Measurements from ENCODE around the gene PRPS1L1.

The PRPS1L1 gene

DNA sequence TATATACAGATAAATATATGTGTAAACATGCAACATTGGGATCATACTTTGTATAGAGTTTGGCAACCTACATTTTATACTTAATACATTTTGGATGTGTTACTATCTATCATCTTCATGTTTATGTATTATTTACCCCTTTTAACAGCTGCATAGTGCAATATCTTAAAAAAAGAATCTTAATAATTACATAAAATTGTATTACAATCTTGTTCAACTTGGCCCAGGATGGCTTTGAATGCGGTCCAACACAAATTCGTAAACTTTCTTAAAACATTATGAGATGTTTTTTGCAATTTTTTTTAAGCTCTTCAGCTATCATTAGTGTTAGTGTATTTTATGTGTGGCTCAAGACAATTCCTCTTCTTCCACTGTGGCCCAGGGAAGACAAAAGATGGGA, 26.3 kb upstream of the PRPS1L1 start:
- Mint-ChIP-seq H3K27ac (no peak overlapping the region), H3K4me1 (no peaks in the 10 kb centered on the region), H3K9me3 (no peaks in the 10 kb centered on the region), H3K36me3 (ENCODE audit: low read depth) (no peaks in the 10 kb centered on the region), H3K27me3 (ENCODE audit: low read depth, poor library complexity) (peaks cover 3% of the 10 kb centered on the region), H3K4me3 (no peak overlapping the region)
- TF ChIP-seq CTCF (IDR thresholded peaks at IDR 0.05) = no peak
- no peak for DNase-seq

- no peak for DNase-seq
- no peaks in the 10 kb centered on the region for H3K4me1 Mint-ChIP-seq
- peaks cover 5% of the 10 kb centered on the region for H3K27me3 Mint-ChIP-seq (ENCODE audit: low read depth, poor library complexity)
- H3K4me3 Mint-ChIP-seq = no peak overlapping the region
- no peak for TF ChIP-seq CTCF (IDR thresholded peaks at IDR 0.05)
- no peak overlapping the region for H3K27ac Mint-ChIP-seq
- H3K9me3 Mint-ChIP-seq = no peaks in the 10 kb centered on the region
- no peaks in the 10 kb centered on the region for H3K36me3 Mint-ChIP-seq (ENCODE audit: low read depth)
Observed at GRCh38 chr7:18053177-18053928, 25.7 kb upstream of the PRPS1L1 start.

GRCh38 chr7:18049262-18049661, 21.6 kb upstream of the PRPS1L1 start:
- DNase-seq = no peak
- Mint-ChIP-seq H3K27ac (no peak overlapping the region), H3K4me1 (peaks cover 5% of the 10 kb centered on the region), H3K36me3 (ENCODE audit: low read depth) (no peaks in the 10 kb centered on the region), H3K27me3 (ENCODE audit: low read depth, poor library complexity) (peaks cover 3% of the 10 kb centered on the region), H3K4me3 (no peak overlapping the region), H3K9me3 (no peaks in the 10 kb centered on the region)
- TF ChIP-seq CTCF (IDR thresholded peaks at IDR 0.05) = no peak

- H3K4me3 Mint-ChIP-seq = no peak overlapping the region
- no peak for DNase-seq
- peaks cover 5% of the 10 kb centered on the region for H3K4me1 Mint-ChIP-seq
- H3K27ac Mint-ChIP-seq = no peak overlapping the region
- peaks cover 3% of the 10 kb centered on the region for H3K27me3 Mint-ChIP-seq (ENCODE audit: low read depth, poor library complexity)
- H3K9me3 Mint-ChIP-seq = peaks cover 3% of the 10 kb centered on the region
- no peaks in the 10 kb centered on the region for H3K36me3 Mint-ChIP-seq (ENCODE audit: low read depth)
- TF ChIP-seq CTCF (IDR thresholded peaks at IDR 0.05) = no peak
Observed at GRCh38 chr7:18046601-18047000, 19.0 kb upstream of the PRPS1L1 start.

DNA sequence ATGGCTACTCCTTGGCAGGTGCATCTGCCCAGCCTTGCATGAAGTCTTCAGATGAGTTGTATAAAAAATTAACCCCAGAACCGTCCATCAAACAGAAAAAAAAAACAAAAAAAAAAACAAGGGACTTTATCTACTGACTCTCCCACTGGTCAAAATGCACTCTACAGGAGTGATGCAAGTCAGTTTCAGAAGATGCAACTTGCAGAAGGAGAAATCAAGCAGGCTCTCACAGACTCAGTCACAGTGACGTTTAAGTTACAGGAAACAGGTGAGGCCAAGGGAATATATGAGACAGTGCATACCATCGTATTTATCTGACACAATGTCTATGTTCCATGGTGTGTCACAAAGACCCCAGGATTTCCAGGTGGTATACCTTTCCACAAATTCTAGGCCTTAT, 17.5 kb upstream of the PRPS1L1 start:
- H3K4me3 Mint-ChIP-seq = no peak overlapping the region
- no peak for DNase-seq
- H3K4me1 Mint-ChIP-seq = peaks cover 5% of the 10 kb centered on the region
- H3K27ac Mint-ChIP-seq = no peak overlapping the region
- peaks cover 3% of the 10 kb centered on the region for H3K9me3 Mint-ChIP-seq
- H3K27me3 Mint-ChIP-seq (ENCODE audit: low read depth, poor library complexity) = peaks cover 3% of the 10 kb centered on the region
- no peak for TF ChIP-seq CTCF (IDR thresholded peaks at IDR 0.05)
- H3K36me3 Mint-ChIP-seq (ENCODE audit: low read depth) = no peaks in the 10 kb centered on the region

GRCh38 chr7:18041191-18041590, 13.5 kb upstream of the PRPS1L1 start:
- no peak for DNase-seq
- Mint-ChIP-seq H3K9me3 (peaks cover 3% of the 10 kb centered on the region), H3K4me3 (no peak overlapping the region), H3K27ac (no peak overlapping the region), H3K36me3 (ENCODE audit: low read depth) (no peaks in the 10 kb centered on the region), H3K27me3 (ENCODE audit: low read depth, poor library complexity) (no peaks in the 10 kb centered on the region), H3K4me1 (no peaks in the 10 kb centered on the region)
- no peak for TF ChIP-seq CTCF (IDR thresholded peaks at IDR 0.05)
